22Rv1 (cell line): ENCODE measurements around the gene KCNH8.

Experiments
- CTCF ChIP-seq: fragments of 450-650 bp; IDR thresholded peaks from 2 replicates; pipeline ENCODE4 v1.5.1; 2017; ENCODE audit warnings: mild to moderate bottlenecking
- ZFX ChIP-seq: fragments of 450-650 bp; IDR thresholded peaks from 2 replicates; pipeline ENCODE4 v1.6.1; 2017; ENCODE audit warnings: antibody characterized with exemption, borderline replicate concordance

- TF ChIP-seq ZFX (no peak), CTCF (no peak)
These were observed 43.9 kb upstream of the KCNH8 start for GRCh38 chr3:19104459-19104858.
